ACHN (cell line): ENCODE measurements around the gene NUP35.
"Not testable (repeated sequence)": the region's sequence is repeated elsewhere in the genome, so short reads cannot be mapped to it uniquely, and the experiment has no call there.

Experiments
- DNase-seq: peaks from one replicate; pipeline ENCODE4 v3.0.0-alpha.2; 2015
- in situ Hi-C: cut with HindIII; loops from 2 replicates; pipeline ENCODE4 v1.10.0; 2017; ENCODE audit warnings: low sequenced_read_pairs, low pct_ligation_motif_present, low pct_unique_long_range_greater_than_20kb

The NUP35 gene

DNA sequence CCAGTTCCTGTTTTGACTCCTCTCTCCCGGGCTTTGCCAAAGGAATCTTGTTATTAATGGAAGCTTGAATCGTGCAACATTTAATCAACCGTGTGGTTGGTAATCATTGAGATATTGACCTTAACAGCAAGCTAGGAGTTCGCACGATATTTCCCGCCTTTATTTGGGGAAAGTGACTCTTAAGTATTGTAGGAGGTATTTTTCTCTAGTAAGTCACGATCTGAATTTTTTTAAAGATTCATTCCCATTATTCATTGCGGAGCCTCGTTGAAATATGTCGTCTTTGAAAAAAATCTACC, 663 bp downstream of the NUP35 start:
- in situ Hi-C loops: no loop called here
- no peak for DNase-seq

GRCh38 chr2:183125659-183126341, 1.6 kb downstream of the NUP35 start:
- no peak for DNase-seq
- in situ Hi-C loops: no loop called here

- peak; percentile 53 for DNase-seq
- in situ Hi-C loops: no loop called here
These were observed 2.4 kb downstream of the NUP35 start for GRCh38 chr2:183126635-183127034.

DNA sequence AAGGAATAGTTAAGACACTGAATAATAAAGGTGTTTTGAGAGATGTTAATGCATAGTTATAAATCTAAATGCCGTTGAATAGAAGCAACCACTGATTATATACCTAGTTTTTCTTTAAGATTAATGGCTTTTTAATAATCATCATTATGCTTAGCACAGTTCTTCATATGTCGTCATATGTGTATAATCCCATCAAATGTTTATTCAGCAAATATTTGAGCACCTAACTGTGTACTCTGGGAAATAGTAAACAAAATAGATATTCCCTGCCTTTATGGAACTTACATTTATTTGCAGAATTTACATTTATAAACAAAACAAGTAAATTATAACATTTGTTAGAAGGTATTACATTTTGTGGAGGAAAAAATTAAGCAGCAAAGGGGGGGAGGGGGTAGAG, 9.8 kb downstream of the NUP35 start:
- no peak for DNase-seq
- in situ Hi-C loops: no loop called here

- in situ Hi-C loops: no loop called here
- no peak for DNase-seq
These were observed 24.7 kb downstream of the NUP35 start for GRCh38 chr2:183148955-183149354.

GRCh38 chr2:183149489-183149888, 25.2 kb downstream of the NUP35 start:
- DNase-seq: no peak
- in situ Hi-C loops: no loop called here

DNA sequence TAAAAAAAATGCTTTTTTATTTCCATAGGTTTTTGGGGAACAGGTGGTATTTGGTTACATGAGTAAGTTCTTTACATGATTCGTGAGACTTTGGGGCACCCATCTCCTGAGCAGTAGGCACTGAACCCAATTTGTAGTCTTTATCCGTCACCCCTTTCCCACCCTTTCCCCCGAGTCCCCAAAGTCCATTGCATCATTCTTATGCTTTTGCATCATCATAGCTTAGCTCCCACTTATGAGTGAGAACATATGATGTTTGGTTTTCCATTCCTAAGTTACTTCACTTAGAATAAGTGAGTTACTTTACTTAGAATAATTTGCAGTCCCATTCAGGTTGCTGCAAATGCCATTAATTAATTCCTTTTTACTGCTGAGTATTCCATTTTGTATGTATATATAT, 28.0 kb downstream of the NUP35 start:
- in situ Hi-C loops, DNase-seq: not testable (repeated sequence)

- in situ Hi-C loops: no loop called here
- no peak for DNase-seq
These were observed 29.7 kb downstream of the NUP35 start for GRCh38 chr2:183153967-183154366.

DNA sequence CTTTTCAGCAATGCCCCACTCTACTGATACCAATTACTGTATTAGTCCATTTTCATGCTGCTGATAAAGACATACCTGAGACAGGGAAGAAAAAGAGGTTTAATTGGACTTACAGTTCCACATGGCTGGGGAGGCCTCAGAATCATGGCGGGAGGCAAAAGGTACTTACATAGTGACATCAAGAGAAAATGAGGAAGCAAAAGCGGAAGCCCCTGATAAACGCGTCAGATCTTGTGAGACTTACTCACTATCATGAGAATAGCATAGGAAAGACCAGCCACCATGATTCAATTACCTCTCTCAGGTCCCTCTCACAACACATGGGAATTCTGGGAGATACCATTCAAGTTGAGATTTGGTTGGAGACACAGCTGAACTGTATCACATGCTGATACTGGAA, 30.5 kb downstream of the NUP35 start:
- DNase-seq, in situ Hi-C loops: not testable (repeated sequence)

GRCh38 chr2:183157131-183157530, 32.9 kb downstream of the NUP35 start:
- in situ Hi-C loops: no loop called here

DNA sequence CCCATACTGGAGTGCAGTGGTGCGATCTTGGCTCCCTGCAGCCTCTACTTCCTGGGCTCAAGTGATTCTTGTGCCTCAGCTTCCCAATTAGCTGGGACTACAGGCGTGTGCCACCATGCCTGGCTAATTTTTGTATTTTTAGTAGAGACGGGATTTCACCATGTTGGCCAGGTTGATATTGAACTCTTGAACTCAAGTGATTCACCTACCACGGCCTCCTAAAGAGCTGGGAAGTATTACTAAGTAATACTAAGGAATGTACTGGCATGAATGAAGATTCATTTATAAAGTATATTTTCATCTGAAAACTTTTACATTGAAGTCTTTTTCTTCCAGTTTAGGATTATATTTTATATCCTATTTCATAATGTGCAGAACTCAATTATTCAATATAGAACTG, 38.1 kb downstream of the NUP35 start:
- in situ Hi-C loops: no loop called here
- DNase-seq: peak; percentile 24

More at GRCh38 chr2:183157131-183157530, 32.9 kb downstream of the NUP35 start:
- no peak for DNase-seq

DNA sequence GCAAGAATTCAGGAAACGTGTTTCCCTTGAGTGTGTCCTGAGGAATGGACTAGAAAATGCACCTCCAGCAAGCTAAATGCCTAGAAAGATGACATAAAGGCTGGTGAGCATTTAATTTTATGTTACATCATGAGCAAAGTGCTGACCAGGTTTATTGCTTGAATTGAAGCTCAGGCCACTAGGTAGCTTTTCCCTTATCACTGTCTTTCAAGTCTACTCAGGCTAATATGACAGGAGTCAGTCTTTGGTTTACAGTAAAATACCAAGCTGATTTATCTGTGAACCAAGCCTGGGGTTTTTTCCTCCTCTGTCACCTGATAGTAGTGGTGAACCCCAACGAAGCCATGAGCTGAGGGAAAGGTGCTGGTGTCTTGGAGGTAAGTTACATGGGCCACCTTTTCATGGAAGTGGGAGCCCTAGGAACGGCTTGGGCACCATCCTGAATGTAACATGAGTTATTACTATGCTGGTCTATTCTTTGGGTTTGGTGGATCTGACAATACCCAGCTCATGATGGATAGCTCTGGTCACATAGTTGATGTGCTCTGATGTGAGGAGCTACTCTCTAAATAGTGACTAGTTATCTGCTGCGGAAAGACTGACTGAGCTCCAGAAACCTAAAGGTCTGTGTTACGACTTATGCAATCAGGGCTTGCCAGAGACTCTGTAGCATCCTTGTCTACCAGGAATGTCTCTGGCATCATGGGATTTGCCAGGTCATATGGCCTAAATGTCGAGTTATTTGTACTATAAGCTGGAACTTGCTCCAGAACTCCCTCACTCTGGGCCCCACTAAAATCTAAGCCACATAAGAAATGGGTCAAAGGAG, 39.8 kb downstream of the NUP35 start:
- no peak for DNase-seq
- in situ Hi-C loops: no loop called here

- peak; percentile 60 for DNase-seq
- in situ Hi-C loops: no loop called here
These were observed 40.4 kb downstream of the NUP35 start for GRCh38 chr2:183164650-183165015.

DNA sequence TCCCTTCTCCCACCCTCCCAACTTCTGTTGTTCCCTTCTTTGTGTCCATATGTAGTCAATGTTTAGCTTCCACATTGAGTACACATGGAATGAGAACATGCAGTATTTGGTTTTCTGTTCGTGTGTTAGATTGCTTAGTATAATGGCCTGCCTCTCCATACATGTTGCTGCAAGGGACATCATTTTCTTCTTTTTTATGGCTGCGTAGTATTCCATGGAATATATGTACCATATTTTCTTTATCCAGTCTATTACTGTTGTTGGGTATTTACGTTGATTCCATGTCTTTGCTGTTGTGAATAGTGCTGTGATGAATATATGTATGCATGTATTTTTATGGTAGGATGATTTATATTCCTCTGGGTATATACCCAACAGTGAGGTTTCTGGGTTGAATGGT, 42.0 kb downstream of the NUP35 start:
- in situ Hi-C loops: no loop called here

DNA sequence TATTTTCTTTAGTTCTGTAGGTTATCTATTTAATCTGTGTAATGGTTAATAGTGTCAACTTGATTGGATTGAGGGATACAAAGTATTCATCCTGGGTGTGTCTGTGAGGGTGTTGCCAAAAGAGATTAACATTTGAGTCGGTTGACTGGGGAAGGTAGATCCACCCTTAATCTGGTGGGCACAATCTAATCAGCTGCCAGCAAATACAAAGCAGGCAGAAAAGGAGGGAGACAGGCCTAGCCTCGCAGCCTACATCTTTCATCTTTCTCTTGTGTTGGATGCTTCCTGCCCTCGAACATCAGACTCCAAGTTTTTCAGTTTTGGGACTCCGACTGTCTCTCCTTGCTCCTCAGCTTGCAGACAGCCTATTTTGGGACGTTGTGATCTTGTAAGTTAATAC, 42.7 kb downstream of the NUP35 start:
- in situ Hi-C loops, DNase-seq: not testable (repeated sequence)

More for the DNA sequence above, 42.0 kb downstream of the NUP35 start:
- no peak for DNase-seq

DNA sequence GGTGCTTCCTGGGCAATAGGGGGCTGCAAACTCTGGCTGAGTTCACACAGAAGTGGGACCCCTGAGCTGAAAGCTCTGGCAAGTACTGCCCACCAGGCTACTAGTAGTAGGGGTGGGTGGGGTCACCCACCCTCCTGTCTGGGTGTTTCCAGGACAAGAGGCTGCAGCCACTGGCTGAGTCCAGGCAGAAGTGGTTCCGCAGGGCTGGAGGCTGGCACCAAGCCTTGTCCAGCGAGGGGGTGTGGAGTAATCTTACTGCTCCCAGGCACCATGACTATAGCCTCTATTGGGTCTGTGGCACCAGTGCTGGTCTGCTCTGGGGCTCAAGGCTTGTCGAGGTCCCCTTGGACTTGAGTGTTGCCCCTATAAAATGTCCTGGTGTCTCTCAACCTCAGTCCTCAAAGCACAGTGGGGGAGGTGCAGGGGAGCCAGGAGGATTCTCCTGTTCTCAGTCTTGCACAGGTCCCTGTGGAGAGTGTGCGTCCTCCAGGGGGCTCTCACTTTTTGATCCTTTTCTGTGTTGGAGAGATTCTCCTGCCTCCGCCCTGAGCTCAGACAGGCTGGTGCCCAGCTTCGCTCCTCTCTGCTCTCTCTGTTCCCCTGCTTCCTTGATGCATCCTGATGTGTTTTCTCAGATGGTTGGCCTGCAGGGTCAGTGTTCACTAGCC, 48.1 kb downstream of the NUP35 start:
- in situ Hi-C loops: no loop called here

DNA sequence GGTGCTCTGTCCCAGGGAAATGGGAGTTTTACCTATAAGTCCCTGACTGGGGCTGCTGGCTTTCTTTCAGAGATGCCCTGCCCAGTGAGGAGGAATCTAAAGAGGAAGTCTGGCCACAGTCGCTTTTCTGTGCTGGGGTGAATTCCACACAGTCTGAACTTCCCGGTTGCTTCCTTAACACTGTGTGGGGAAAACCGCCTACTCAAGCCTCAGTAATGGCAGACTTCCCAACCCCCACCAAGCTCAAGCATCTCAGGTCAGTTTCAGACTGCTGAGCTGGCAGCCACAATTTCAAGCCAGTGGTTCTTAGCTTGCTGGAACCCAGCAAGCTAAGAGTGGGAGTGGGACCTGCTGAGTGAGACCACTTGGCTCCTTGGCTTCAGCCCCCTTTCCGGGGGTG, 54.9 kb downstream of the NUP35 start:
- no peak for DNase-seq
- in situ Hi-C loops: no loop called here

More for the DNA sequence above, 48.1 kb downstream of the NUP35 start:
- DNase-seq: no peak

DNA sequence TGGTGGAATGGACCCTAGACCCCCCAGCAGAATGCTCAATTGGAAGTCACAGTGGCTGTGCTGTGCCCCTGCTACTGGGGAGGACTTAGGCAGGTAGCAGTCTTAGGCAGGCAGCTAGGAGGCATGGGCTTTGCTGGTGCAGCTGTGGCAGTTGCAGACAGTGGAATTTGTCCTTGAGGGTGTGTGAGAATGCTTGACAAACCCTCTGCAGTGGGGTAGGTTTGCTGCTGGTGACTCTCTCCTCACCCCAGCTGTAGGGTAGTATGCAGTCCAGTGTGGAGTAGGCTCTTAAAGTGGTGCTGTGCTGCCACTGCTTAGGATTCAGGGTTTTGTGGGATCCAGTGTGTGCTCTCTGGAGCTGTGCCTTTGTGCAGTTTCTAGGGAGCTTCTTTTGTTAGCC, 61.3 kb downstream of the NUP35 start:
- DNase-seq: no peak
- in situ Hi-C loops: no loop called here

GRCh38 chr2:183186296-183186695, 62.1 kb downstream of the NUP35 start:
- DNase-seq: no peak
- in situ Hi-C loops: no loop called here

GRCh38 chr2:183186766-183187165, 62.5 kb downstream of the NUP35 start:
- no peak for DNase-seq
- in situ Hi-C loops: no loop called here
